Effector memory CD4-positive, alpha-beta T cell (primary cell): ENCODE measurements around the gene SERPINB2.

Experiments used
- DNase-seq, 3 donors: peaks; one replicate each; pipeline ENCODE4 v3.0.0-alpha.2; 2020
- H3K27ac ChIP-seq: 2 replicates; pipeline ENCODE4 v1.7.0; 2013; ENCODE audit warnings: mild to moderate bottlenecking, low read length, moderate library complexity; ENCODE audit not compliant: insufficient read depth, poor library complexity, severe bottlenecking
- H3K27me3 ChIP-seq: replicated peaks from 2 replicates; pipeline ENCODE4 v1.7.0; 2013; ENCODE audit warnings: mild to moderate bottlenecking, low read length; ENCODE audit not compliant: insufficient read depth, control insufficient read depth, poor library complexity, severe bottlenecking
- H3K36me3 ChIP-seq: 2 replicates; pipeline ENCODE4 v1.7.0; 2013; ENCODE audit warnings: mild to moderate bottlenecking, low read length, moderate library complexity; ENCODE audit not compliant: control insufficient read depth, insufficient read depth
- H3K4me1 ChIP-seq: 2 replicates; pipeline ENCODE4 v1.7.0; 2013; ENCODE audit warnings: low read length, mild to moderate bottlenecking; ENCODE audit not compliant: control insufficient read depth, insufficient read depth, poor library complexity, severe bottlenecking
- H3K4me3 ChIP-seq: 2 replicates; pipeline ENCODE4 v1.7.0; 2013; ENCODE audit warnings: low read length, low read depth, mild to moderate bottlenecking; ENCODE audit not compliant: insufficient read depth, poor library complexity, severe bottlenecking
- H3K9me3 ChIP-seq: 2 replicates; pipeline ENCODE4 v1.7.0; 2013; ENCODE audit warnings: mild to moderate bottlenecking, low read length, moderate library complexity; ENCODE audit not compliant: control insufficient read depth

SERPINB2 gene

GRCh38 chr18:63868546-63868945 is 19.0 kb upstream of the SERPINB2 start:
- Histone ChIP-seq H3K27ac (no peak overlapping the region), H3K9me3 (no peaks in the 10 kb centered on the region), H3K4me1 (no peaks in the 10 kb centered on the region), H3K27me3 (no peaks in the 10 kb centered on the region), H3K4me3 (no peak overlapping the region), H3K36me3 (no peaks in the 10 kb centered on the region)
- DNase-seq, result no peak

- H3K36me3 ChIP-seq, result no peaks in the 10 kb centered on the region
- no peak for DNase-seq
- no peak overlapping the region for H3K27ac ChIP-seq
- H3K9me3 ChIP-seq, result no peaks in the 10 kb centered on the region
- H3K4me1 ChIP-seq, result no peaks in the 10 kb centered on the region
- no peak overlapping the region for H3K4me3 ChIP-seq
- H3K27me3 ChIP-seq, result no peaks in the 10 kb centered on the region
Measured at GRCh38 chr18:63869374-63869773, 18.1 kb upstream of the SERPINB2 start.

GRCh38 chr18:63869851-63870250 is 17.7 kb upstream of the SERPINB2 start:
- Histone ChIP-seq H3K4me1 (no peaks in the 10 kb centered on the region), H3K4me3 (no peak overlapping the region), H3K27me3 (no peaks in the 10 kb centered on the region), H3K36me3 (no peaks in the 10 kb centered on the region), H3K27ac (no peak overlapping the region), H3K9me3 (no peaks in the 10 kb centered on the region)
- DNase-seq, result no peak

GRCh38 chr18:63871836-63872235 is 15.7 kb upstream of the SERPINB2 start:
- H3K4me1 ChIP-seq, result no peaks in the 10 kb centered on the region
- no peak overlapping the region for H3K4me3 ChIP-seq
- DNase-seq, result no peak
- H3K9me3 ChIP-seq, result no peaks in the 10 kb centered on the region
- no peaks in the 10 kb centered on the region for H3K36me3 ChIP-seq
- no peak overlapping the region for H3K27ac ChIP-seq
- no peaks in the 10 kb centered on the region for H3K27me3 ChIP-seq

GRCh38 chr18:63872586-63872985 is 14.9 kb upstream of the SERPINB2 start:
- Histone ChIP-seq H3K36me3 (no peaks in the 10 kb centered on the region), H3K27me3 (no peaks in the 10 kb centered on the region), H3K4me1 (no peaks in the 10 kb centered on the region), H3K9me3 (no peaks in the 10 kb centered on the region), H3K4me3 (no peak overlapping the region), H3K27ac (no peak overlapping the region)
- no peak for DNase-seq

GRCh38 chr18:63878343-63878742 is 9.2 kb upstream of the SERPINB2 start:
- H3K9me3 ChIP-seq, result no peaks in the 10 kb centered on the region
- no peak overlapping the region for H3K4me3 ChIP-seq
- no peak for DNase-seq
- H3K27ac ChIP-seq, result no peak overlapping the region
- H3K36me3 ChIP-seq, result no peaks in the 10 kb centered on the region
- no peaks in the 10 kb centered on the region for H3K4me1 ChIP-seq
- H3K27me3 ChIP-seq, result no peaks in the 10 kb centered on the region

- no peaks in the 10 kb centered on the region for H3K36me3 ChIP-seq
- no peak for DNase-seq
- H3K4me1 ChIP-seq, result no peaks in the 10 kb centered on the region
- H3K4me3 ChIP-seq, result no peak overlapping the region
- no peaks in the 10 kb centered on the region for H3K9me3 ChIP-seq
- H3K27me3 ChIP-seq, result no peaks in the 10 kb centered on the region
- no peak overlapping the region for H3K27ac ChIP-seq
Measured at GRCh38 chr18:63878925-63879324, 8.6 kb upstream of the SERPINB2 start.

- no peak overlapping the region for H3K27ac ChIP-seq
- no peaks in the 10 kb centered on the region for H3K4me1 ChIP-seq
- H3K36me3 ChIP-seq, result no peaks in the 10 kb centered on the region
- no peak overlapping the region for H3K4me3 ChIP-seq
- H3K27me3 ChIP-seq, result no peaks in the 10 kb centered on the region
- no peaks in the 10 kb centered on the region for H3K9me3 ChIP-seq
- DNase-seq, result no peak
Measured at GRCh38 chr18:63879709-63880108, 7.8 kb upstream of the SERPINB2 start.

GRCh38 chr18:63881851-63882250 is 5.7 kb upstream of the SERPINB2 start:
- DNase-seq, result no peak
- Histone ChIP-seq H3K27ac (no peak overlapping the region), H3K36me3 (no peaks in the 10 kb centered on the region)

GRCh38 chr18:63882333-63883141 is 5.0 kb upstream of the SERPINB2 start:
- no peaks in the 10 kb centered on the region for H3K9me3 ChIP-seq
- no peak overlapping the region for H3K4me3 ChIP-seq
- DNase-seq, result no peak
- no peaks in the 10 kb centered on the region for H3K36me3 ChIP-seq
- H3K27me3 ChIP-seq, result no peaks in the 10 kb centered on the region
- H3K4me1 ChIP-seq, result no peaks in the 10 kb centered on the region
- no peak overlapping the region for H3K27ac ChIP-seq

More at GRCh38 chr18:63881851-63882250, 5.7 kb upstream of the SERPINB2 start:
- no peak overlapping the region for H3K4me3 ChIP-seq
- no peaks in the 10 kb centered on the region for H3K27me3 ChIP-seq
- H3K9me3 ChIP-seq, result no peaks in the 10 kb centered on the region
- H3K4me1 ChIP-seq, result no peaks in the 10 kb centered on the region
